HFF-Myc (cell line): ENCODE measurements around the gene BCAP31.
"Not testable (repeated sequence)": the region's sequence is repeated elsewhere in the genome, so short reads cannot be mapped to it uniquely, and the experiment has no call there.

ENCODE experiments used
- DNase-seq: peaks from one replicate; pipeline ENCODE4 v3.0.0-alpha.2; 2011; ENCODE audit warnings: low read depth; ENCODE audit errors: extremely low read depth
- H3K4me3 ChIP-seq: replicated peaks from 2 replicates; pipeline ENCODE4 v1.5.1; 2011; ENCODE audit warnings: low read depth, mild to moderate bottlenecking, control low read depth, low read length
- TF ChIP-seq, protein P1 (sequence below): IDR thresholded peaks from 2 replicates; pipeline ENCODE4 v1.5.1; 2012; ENCODE audit warnings: mild to moderate bottlenecking, low read depth, low read length, control low read depth; ENCODE audit errors: missing control alignments

The BCAP31 gene

DNA sequence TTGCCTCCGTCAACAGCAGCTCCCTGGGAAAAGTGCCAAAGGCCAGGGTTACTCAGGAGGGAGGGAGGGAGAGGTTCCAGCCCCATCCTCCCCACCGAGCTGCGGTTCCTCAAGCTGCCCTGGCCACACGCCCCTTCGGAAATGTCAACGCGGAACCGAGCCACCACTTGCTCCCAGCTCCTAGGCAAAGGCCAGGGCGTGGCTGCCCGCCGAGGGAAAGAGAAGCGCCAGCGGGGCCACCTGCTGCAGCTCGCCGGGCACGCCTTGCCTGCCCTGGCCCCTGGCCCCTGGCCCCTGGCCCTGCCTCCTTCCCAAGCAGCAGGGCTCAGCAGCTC, 21.2 kb downstream of the BCAP31 start:
- no peak overlapping the region for H3K4me3 ChIP-seq
- DNase-seq, result no peak
- TF ChIP-seq, protein P1, sequence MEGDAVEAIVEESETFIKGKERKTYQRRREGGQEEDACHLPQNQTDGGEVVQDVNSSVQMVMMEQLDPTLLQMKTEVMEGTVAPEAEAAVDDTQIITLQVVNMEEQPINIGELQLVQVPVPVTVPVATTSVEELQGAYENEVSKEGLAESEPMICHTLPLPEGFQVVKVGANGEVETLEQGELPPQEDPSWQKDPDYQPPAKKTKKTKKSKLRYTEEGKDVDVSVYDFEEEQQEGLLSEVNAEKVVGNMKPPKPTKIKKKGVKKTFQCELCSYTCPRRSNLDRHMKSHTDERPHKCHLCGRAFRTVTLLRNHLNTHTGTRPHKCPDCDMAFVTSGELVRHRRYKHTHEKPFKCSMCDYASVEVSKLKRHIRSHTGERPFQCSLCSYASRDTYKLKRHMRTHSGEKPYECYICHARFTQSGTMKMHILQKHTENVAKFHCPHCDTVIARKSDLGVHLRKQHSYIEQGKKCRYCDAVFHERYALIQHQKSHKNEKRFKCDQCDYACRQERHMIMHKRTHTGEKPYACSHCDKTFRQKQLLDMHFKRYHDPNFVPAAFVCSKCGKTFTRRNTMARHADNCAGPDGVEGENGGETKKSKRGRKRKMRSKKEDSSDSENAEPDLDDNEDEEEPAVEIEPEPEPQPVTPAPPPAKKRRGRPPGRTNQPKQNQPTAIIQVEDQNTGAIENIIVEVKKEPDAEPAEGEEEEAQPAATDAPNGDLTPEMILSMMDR, result no peak

DNA sequence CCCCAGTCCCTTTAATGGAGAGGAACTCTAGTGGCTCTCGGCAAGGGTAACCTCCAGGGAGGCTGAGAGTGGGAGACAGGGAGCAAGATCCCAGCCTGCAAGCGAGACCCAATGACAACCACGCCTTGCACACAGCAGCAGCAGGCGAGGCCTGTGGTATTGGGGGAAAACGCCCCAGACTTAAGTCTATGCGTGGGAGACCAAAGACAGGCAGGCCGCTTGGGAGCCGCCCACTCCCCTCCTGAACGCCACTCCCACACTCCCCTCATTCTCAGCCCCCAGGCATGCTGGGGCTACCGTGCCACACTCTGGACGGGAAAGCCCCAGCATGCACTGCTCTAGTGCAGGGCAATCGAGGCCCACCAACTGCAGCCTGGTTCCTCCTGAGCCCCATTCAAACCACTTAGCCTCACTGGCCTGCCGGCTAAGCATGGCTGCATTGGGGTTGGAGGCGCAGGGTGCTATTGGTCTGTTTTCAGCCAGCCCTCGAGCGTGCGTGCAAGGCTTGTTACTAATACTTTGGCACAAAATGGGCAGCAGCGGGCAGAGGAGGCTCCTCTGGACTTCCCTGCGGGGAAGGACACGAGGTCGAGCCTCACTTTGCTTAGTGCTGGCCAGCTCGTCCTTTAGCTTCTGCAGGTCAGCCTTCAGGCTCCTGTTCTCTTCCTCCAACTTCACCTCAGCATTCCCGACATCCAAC, 21.7 kb downstream of the BCAP31 start:
- H3K4me3 ChIP-seq, result no peak overlapping the region
- TF ChIP-seq, protein P1, result no peak
- no peak for DNase-seq

DNA sequence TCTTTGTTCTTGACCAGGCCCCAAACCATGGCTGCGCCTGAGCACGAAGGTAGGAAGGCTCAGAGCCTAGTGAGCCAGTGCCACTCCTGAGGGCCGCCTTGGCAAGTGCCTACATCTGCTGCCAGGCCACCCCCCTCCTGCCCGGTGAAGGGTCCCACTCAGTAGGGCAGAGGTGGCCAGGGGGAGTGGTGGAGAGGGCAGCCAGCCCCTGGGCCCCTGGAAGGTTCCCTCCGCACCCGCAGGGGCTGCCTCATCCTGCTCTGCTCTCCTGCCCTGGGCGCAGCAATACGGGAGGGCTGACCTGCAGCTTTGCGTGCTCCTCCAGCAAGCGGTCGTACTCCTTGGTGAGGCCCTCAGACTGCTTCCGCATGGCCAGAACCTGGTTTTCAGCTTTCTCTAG, 22.5 kb downstream of the BCAP31 start:
- no peak overlapping the region for H3K4me3 ChIP-seq
- DNase-seq, result no peak
- TF ChIP-seq, protein P1, result no peak

DNA sequence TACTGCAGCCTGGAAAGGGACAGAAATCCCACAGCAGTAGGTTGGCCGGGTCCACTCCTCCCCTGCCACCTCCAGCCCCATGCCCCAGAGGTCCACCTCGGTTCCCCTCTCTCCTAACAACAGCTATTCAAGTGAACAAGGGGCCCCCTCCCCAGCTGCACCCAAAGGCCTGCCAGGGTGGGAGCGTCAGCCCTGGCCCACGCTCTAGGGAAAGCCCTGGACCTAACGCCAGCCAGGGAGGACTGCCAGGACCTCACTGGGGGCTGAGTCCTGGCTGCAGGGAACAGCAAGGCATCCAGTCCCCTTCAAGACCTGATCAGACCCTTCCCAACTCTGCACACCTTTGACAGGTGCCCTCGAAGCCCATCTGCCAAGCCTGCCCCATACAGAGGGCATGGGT, 23.2 kb downstream of the BCAP31 start:
- H3K4me3 ChIP-seq, result no peak overlapping the region
- no peak for DNase-seq
- TF ChIP-seq, protein P1, result no peak

DNA sequence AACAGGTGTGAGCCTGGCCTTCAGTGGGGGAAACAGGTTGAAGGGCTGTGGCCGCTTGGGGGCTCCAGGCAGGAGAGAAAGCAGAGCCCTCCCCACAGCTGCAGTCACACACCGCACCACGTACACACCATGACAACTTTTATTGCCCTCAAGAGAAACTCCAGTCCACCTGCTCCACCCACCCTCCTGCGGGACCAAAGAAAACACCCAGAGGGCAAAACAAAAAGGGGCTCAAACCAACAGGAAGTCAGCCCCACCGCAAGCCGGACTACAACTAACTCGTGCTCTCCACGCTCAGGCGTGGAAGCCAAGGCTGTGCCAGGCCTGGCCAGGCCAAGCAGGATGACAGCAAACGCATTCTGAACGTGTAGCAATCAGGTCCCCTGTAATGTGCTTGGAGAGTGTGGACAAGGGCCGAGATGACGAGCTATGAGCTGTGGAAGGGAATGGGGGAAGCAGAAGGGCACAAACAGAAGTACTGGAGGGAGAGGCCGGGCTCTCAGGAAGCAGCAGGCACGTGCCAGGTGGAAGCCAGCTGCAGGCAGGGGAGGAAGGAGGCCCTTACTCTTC, 23.7 kb downstream of the BCAP31 start:
- no peak overlapping the region for H3K4me3 ChIP-seq
- DNase-seq, result no peak
- TF ChIP-seq, protein P1, result no peak

DNA sequence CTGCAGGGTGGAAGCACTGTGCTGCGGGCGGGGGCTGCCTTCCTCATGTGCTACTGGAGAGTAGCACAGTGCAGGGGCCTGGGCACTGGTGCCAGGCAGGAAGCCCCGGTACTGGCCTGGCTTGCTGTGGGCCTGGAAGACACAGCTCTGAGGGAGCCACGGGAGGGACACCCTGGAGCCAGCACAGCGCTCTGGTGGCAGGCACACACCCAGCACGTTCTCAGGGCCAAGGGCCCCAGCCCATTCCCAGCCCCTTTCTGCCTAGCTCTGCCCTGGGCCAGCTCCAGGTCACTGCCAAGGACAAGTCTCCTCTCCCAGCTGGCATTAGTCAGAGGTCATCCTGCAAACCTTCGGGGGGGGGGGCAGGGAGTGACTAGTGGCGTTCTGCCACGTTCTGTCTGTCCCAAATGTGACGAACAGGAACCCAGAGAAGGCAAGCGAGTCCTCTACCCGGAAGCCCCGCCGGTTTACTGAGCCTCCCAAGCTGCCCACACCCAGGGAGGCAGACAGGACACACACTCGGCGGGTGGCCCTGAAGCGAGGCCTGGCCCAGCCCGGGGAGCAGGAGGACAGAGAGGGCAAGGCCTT, 24.3 kb downstream of the BCAP31 start:
- DNase-seq, H3K4me3 ChIP-seq: not testable (repeated sequence)

DNA sequence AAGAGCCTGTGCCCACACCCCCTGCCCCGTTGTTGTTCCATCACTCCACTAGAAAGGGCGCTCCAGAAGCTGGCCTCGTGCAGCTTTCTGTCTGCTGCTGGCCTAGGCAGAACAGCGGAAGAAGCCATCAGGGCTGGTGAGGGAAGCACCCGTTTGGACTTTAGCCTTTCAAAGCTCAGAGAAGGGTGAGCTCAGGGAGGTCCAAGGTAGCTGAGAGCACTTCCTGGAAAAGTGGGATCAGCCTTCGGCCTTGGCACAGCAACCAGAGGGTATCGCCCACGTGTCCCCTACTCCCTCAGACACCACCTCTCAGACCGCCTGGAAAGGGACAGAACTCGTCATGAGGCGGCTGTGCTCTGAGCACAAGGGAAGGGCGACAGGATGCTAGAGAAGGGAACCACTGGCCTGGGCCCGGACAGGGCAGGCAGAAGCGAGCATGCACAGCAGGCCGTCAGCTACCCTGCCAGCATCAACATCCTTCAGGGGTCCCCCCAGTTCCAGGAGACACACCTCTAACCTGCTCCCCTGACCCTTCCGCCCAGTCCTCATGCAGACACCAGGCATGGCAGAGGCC, 24.9 kb downstream of the BCAP31 start:
- H3K4me3 ChIP-seq, result not testable (repeated sequence)

More for the DNA sequence above, 24.9 kb downstream of the BCAP31 start:
- DNase-seq, result not testable (repeated sequence)
